Psoas muscle (tissue), 8 donors: ENCODE results near the gene NUTF2. TPM values are rescaled to one million over a fixed set of nuclear protein-coding genes. Genes with fewer than 3 reads are reported as not detected.
A peak's percentile ranks its signal among the peaks of the same experiment; 100 is the strongest.

Source experiments
- ATAC-seq, 4 donors: fragments of 200-7000 bp; cut with Tn5 transposase; one replicate each; pipeline ENCODE4 v1.9.1; 2020; ENCODE audit warnings: moderate library complexity in 3 of 4, mild to moderate bottlenecking in 2 of 4
- DNase-seq, 2 donors: peaks; one replicate each; pipeline ENCODE4 v3.0.0-alpha.2; 2020
- H3K27ac ChIP-seq: fragments of 200-600 bp; one replicate; pipeline ENCODE4 v1.8.0; 2022
- H3K27me3 ChIP-seq, 3 donors: fragments of 200-600 bp in 1 of 3; one replicate each; pipeline versions ENCODE4 v1.6.1 to v1.8.0; 2013 to 2022; ENCODE audit warnings: low read length in 2 of 3, mild to moderate bottlenecking in 2 of 3, moderate library complexity in 1 of 3; ENCODE audit not compliant: insufficient read depth in 3 of 3
- H3K36me3 ChIP-seq, 2 donors: fragments of 200-600 bp in 1 of 2; one replicate each; pipeline versions ENCODE4 v1.6.1 to v1.8.0; 2013 to 2022; ENCODE audit warnings: low read depth in 1 of 2, mild to moderate bottlenecking in 1 of 2, moderate library complexity in 1 of 2; ENCODE audit not compliant: insufficient read depth in 1 of 2
- H3K4me1 ChIP-seq: fragments of 200-600 bp; one replicate; pipeline ENCODE4 v1.8.0; 2022
- H3K4me3 ChIP-seq: fragments of 200-600 bp; one replicate; pipeline ENCODE4 v1.8.0; 2022; ENCODE audit warnings: mild to moderate bottlenecking
- H3K9me3 ChIP-seq: fragments of 200-600 bp; one replicate; pipeline ENCODE4 v1.8.0; 2022
- CTCF ChIP-seq: fragments of 200-600 bp; IDR thresholded peaks from one replicate; pipeline ENCODE4 v1.8.0; 2022; ENCODE audit warnings: antibody characterized with exemption
- WGBS, 3 donors: extraction: QIAGEN DNeasy Blood & Tissue Kit; methylation state at CpG; one replicate each; pipeline versions ENCODE4 v1.1.6 to v1.1.7; 2013; 5-methylcytosine and 5-hydroxymethylcytosine counted together
- intact Hi-C, 2 donors: fragments of 100-400 bp; cut with DNase I; formaldehyde crosslinking; loops; one replicate each; pipeline versions ENCODE4 v1.11.0 to v1.14.2; 2022
- polyA plus RNA-seq, 3 donors: library from polyadenylated mRNA; stranded (reverse); fragments of 200-250 nt; gene quantifications; one replicate each; pipeline ENCODE4 v1.2.3, GENCODE V29; 2013
- total RNA-seq, 4 donors: library from RNA; stranded (reverse); fragmentation: NEBNext Ultra II Directional in 2 of 4; extraction: Animal tissue kit (Norgen Biotek cat#: 25700) in 2 of 4; gene quantifications; one replicate each; pipeline versions ENCODE4 v1.2.1 to v1.2.4, GENCODE V29; 2021 to 2023
- donor health status: healthy with polysubstance abuse.
- donor health status: DM: no; HTN: no; CAD: no; lungs with moderate emphysema.
- donor health status: Bipolar disorder and iron deficiency.
- donor health status: healthy.
- donor health status: DM: yes; HTN: yes; CAD: no.
- donor health status: DM: no; HTN: no; CAD: no.
- donor health status: DM: no; HTN: no; CAD: no.
- donor health status: DM: yes; HTN: yes; CAD: no.

The NUTF2 gene
- total and polyA plus RNA-seq, 7 donors = 77.4 to 170 (median 104) TPM

GRCh38 chr16:67883146-67883871, 36.6 kb downstream of the NUTF2 start:
- peaks cover 4 to 75% of the 10 kb centered on the region in 2 donors for H3K36me3 ChIP-seq
- no peaks in the 10 kb centered on the region for H3K9me3 ChIP-seq
- H3K4me1 ChIP-seq = peaks cover 61% of the 10 kb centered on the region
- ATAC-seq (no peak), DNase-seq (no peak)
- no peaks in the 10 kb centered on the region for H3K27me3 ChIP-seq
- TF ChIP-seq CTCF = no peak
- H3K4me3 ChIP-seq = peak overlapping the region; percentile 30
- H3K27ac ChIP-seq = peak overlapping the region; percentile 93
- intact Hi-C loops = loop anchor here (2.0 to 10.0 kb wide), 3 partner anchors 45 to 351 kb away; partner anchors contain the start of gene ESRP2 (in 1 of the 2)
- 61 to 83% (median 70%) methylated on average over 6 of the region's 6 CpGs for WGBS, 3 donors

- Histone ChIP-seq H3K27me3 (no peaks in the 10 kb centered on the region), H3K27ac (peak overlapping the region; percentile 93), H3K36me3 (peaks cover 4 to 70% of the 10 kb centered on the region in 2 donors), H3K4me3 (no peak overlapping the region), H3K4me1 (peaks cover 61% of the 10 kb centered on the region), H3K9me3 (no peaks in the 10 kb centered on the region)
- TF ChIP-seq CTCF = peak; percentile 81
- DNase-seq = peak; percentile 64 to 80
- intact Hi-C loops = loop anchor here (2.0 to 10.0 kb wide), 3 partner anchors 45 to 351 kb away; partner anchors contain the start of gene ESRP2 (in 1 of the 2)
- peak in 3 of 4 donors; percentile 21 to 48 (median 25) for ATAC-seq
- 57 to 79% (median 64%) methylated on average over 8 to 11 of the region's 11 CpGs for WGBS, 3 donors
Observed at GRCh38 chr16:67883872-67884261, 37.1 kb downstream of the NUTF2 start.

DNA sequence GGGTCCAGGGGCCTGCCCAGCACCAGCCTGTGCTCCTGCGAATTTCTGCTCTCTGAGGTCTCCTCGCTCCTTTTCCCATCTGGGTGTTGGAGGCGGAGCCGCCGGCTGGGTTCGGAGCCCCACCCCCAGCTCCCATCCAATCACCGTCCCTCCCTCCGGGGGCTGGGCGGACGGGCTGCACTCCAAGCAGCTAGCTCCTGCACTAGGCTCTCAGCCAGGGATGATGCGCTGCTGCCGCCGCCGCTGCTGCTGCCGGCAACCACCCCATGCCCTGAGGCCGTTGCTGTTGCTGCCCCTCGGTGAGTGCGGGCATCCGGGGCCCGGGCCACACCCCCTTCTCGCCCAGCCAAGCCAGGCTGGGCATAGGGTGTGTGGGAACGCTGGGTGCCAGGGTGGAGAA, 38.0 kb downstream of the NUTF2 start, which contains the start of gene NRN1L:
Gene NRN1L (plus strand): TSS at position 202 of the 400 bp plus-strand sequence. CDS start 19 bp downstream, at position 221.
- Histone ChIP-seq H3K4me3 (peak within 1 kb of the TSS; percentile 38), H3K27me3 (no peaks in the 10 kb centered on the region), H3K36me3 (peaks cover 0 to 61% of the 10 kb centered on the region in 2 donors), H3K4me1 (peaks cover 57% of the 10 kb centered on the region), H3K9me3 (no peaks in the 10 kb centered on the region), H3K27ac (peak within 1 kb of the TSS; percentile 93)
- intact Hi-C loops = loop anchor here (5.0 to 10.0 kb wide), 2 partner anchors 158 to 350 kb away; partner anchors contain the start of gene ESRP2 (in 1 of the 2)
- WGBS, 3 donors = 16 to 39% (median 25%) methylated on average over 22 of the region's 22 CpGs
- peak; percentile 88 to 93 for DNase-seq
- no peak for TF ChIP-seq CTCF
- peak; percentile 26 to 34 (median 28) for ATAC-seq

- intact Hi-C loops = loop anchor here in 1 of 2 donors (10.0 kb wide), 1 partner anchor 349 kb away; the partner anchor contains the start of gene ESRP2
- TF ChIP-seq CTCF = no peak
- H3K4me3 ChIP-seq = no peak overlapping the region
- no peaks in the 10 kb centered on the region for H3K9me3 ChIP-seq
- H3K4me1 ChIP-seq = peaks cover 49% of the 10 kb centered on the region
- H3K27ac ChIP-seq = peak overlapping the region; percentile 93
- H3K27me3 ChIP-seq = no peaks in the 10 kb centered on the region
- DNase-seq = no peak
- peaks cover 0 to 53% of the 10 kb centered on the region in 2 donors for H3K36me3 ChIP-seq
- ATAC-seq = no peak
- 83 to 95% (median 90%) methylated on average over 10 to 12 of the region's 12 CpGs for WGBS, 3 donors
Observed at GRCh38 chr16:67885545-67885944, 38.8 kb downstream of the NUTF2 start.
